Kidney epithelial cell (primary cell): ENCODE results near the gene AADACL4. TPM values are rescaled to one million over a fixed set of nuclear protein-coding genes. Genes with fewer than 3 reads are reported as not detected.

Experiments used
- DNase-seq: peaks from one replicate; pipeline ENCODE4 v3.0.0-alpha.2; 2010; ENCODE audit warnings: low read depth
- H3K27me3 ChIP-seq: 2 replicates; pipeline ENCODE4 v1.6.0; 2011; ENCODE audit warnings: low read length; ENCODE audit not compliant: control insufficient read depth, insufficient read depth
- H3K36me3 ChIP-seq: 2 replicates; pipeline ENCODE4 v1.5.1; 2011; ENCODE audit warnings: low read length; ENCODE audit not compliant: control insufficient read depth, insufficient read depth
- H3K4me3 ChIP-seq: 2 replicates; pipeline ENCODE4 v1.5.1; 2011; ENCODE audit warnings: low read depth, mild to moderate bottlenecking, control low read depth, low read length
- CTCF ChIP-seq: IDR thresholded peaks from 2 replicates; pipeline ENCODE4 v1.5.1; 2011; ENCODE audit warnings: mild to moderate bottlenecking, moderate library complexity, low read length, control low read depth, inconsistent platforms; ENCODE audit not compliant: insufficient read depth, poor library complexity, severe bottlenecking
- total RNA-seq: library from RNA; depleted of rRNA; stranded (reverse); fragments of >200 nt; gene quantifications from 2 replicates; pipeline ENCODE4 v1.2.3, GENCODE V29; 2015

The AADACL4 gene
- total RNA-seq, 1 donor from 2014 or later = not detected

- TF ChIP-seq CTCF = no peak
- DNase-seq = no peak
Measured at GRCh38 chr1:12617511-12617900, 26.4 kb upstream of the AADACL4 start.

GRCh38 chr1:12617901-12618660, 25.8 kb upstream of the AADACL4 start, which contains the start of gene DHRS3:
DHRS3 (minus strand) TSS chr1:12618210; CDS start chr1:12617348, 862 bp downstream.
- TF ChIP-seq CTCF = no peak
- Histone ChIP-seq H3K27me3 (no peaks in the 10 kb centered on the region), H3K4me3 (peak within 1 kb of the TSS; percentile 83), H3K36me3 (no peaks in the 10 kb centered on the region)
- peak; percentile 42 for DNase-seq

More at GRCh38 chr1:12617511-12617900, 26.4 kb upstream of the AADACL4 start:
- Histone ChIP-seq H3K36me3 (no peaks in the 10 kb centered on the region), H3K4me3 (peak overlapping the region; percentile 83), H3K27me3 (no peaks in the 10 kb centered on the region)

GRCh38 chr1:12618661-12618964, 25.3 kb upstream of the AADACL4 start:
- Histone ChIP-seq H3K27me3 (no peaks in the 10 kb centered on the region), H3K36me3 (no peaks in the 10 kb centered on the region), H3K4me3 (peak overlapping the region; percentile 83)
- no peak for TF ChIP-seq CTCF
- no peak for DNase-seq

GRCh38 chr1:12618965-12619791, 24.7 kb upstream of the AADACL4 start:
- Histone ChIP-seq H3K27me3 (no peaks in the 10 kb centered on the region), H3K36me3 (no peaks in the 10 kb centered on the region), H3K4me3 (peak overlapping the region; percentile 83)
- peak; percentile 59 for DNase-seq
- TF ChIP-seq CTCF = no peak

GRCh38 chr1:12619792-12620487, 23.9 kb upstream of the AADACL4 start:
- DNase-seq = peak; percentile 50
- H3K27me3 ChIP-seq = no peaks in the 10 kb centered on the region
- no peaks in the 10 kb centered on the region for H3K36me3 ChIP-seq
- H3K4me3 ChIP-seq = peak overlapping the region; percentile 83
- peak; percentile 99 for TF ChIP-seq CTCF
